Astrocyte (in vitro differentiated cells and primary cell): ENCODE data around the gene PDIA5. TPM values are rescaled to one million over a fixed set of nuclear protein-coding genes. Genes with fewer than 3 reads are reported as not detected.

Experiments used
- DNase-seq: peaks from one replicate; pipeline ENCODE4 v3.0.0-alpha.2; 2010; ENCODE audit warnings: low read depth
- FAIRE-seq: peaks from 2 replicates; lab custom pipeline; 2011; peaks lifted over from hg19 to GRCh38; lab: Jason Lieb, UNC
- H2AFZ ChIP-seq: 2 replicates; pipeline ENCODE4 v1.6.0; 2012; ENCODE audit warnings: low read depth, low read length, inconsistent platforms
- H3K27ac ChIP-seq: 2 replicates; pipeline ENCODE4 v1.5.1; 2011; ENCODE audit warnings: low read depth, low read length, inconsistent platforms
- H3K27me3 ChIP-seq: 2 replicates; pipeline ENCODE4 v1.6.0; 2011; ENCODE audit warnings: low read length, inconsistent platforms; ENCODE audit not compliant: insufficient read depth
- H3K36me3 ChIP-seq: 2 replicates; pipeline ENCODE4 v1.5.1; 2011; ENCODE audit warnings: low read length, inconsistent platforms; ENCODE audit not compliant: insufficient read depth
- H3K4me1 ChIP-seq: 2 replicates; pipeline ENCODE4 v1.5.1; 2011; ENCODE audit warnings: low read length, inconsistent platforms; ENCODE audit not compliant: insufficient read depth
- H3K4me2 ChIP-seq: 2 replicates; pipeline ENCODE4 v1.6.0; 2012; ENCODE audit warnings: low read length, inconsistent platforms
- H3K4me3 ChIP-seq: 2 replicates; pipeline ENCODE4 v1.5.1; 2011; ENCODE audit warnings: low read depth, mild to moderate bottlenecking, low read length, inconsistent platforms; ENCODE audit not compliant: insufficient read depth
- H3K79me2 ChIP-seq: 2 replicates; pipeline ENCODE4 v1.6.0; 2012; ENCODE audit warnings: mild to moderate bottlenecking, low read length, inconsistent platforms; ENCODE audit not compliant: insufficient read depth
- H3K9ac ChIP-seq: 2 replicates; pipeline ENCODE4 v1.6.0; 2012; ENCODE audit warnings: mild to moderate bottlenecking, low read length, inconsistent platforms
- H3K9me3 ChIP-seq: 2 replicates; pipeline ENCODE4 v1.5.1; 2012; ENCODE audit warnings: low read depth, mild to moderate bottlenecking, low read length, inconsistent platforms; ENCODE audit not compliant: insufficient read depth
- H4K20me1 ChIP-seq: 2 replicates; pipeline ENCODE4 v1.6.0; 2012; ENCODE audit warnings: low read length, inconsistent platforms; ENCODE audit not compliant: insufficient read depth
- H3K27ac Mint-ChIP-seq: one replicate; pipeline ENCODE4 v1.8.0; 2021; ENCODE audit warnings: mild to moderate bottlenecking, mixed read lengths; ENCODE audit not compliant: unreplicated experiment
- H3K27me3 Mint-ChIP-seq: one replicate; pipeline ENCODE4 v1.8.0; 2021; ENCODE audit warnings: low read depth, mixed read lengths; ENCODE audit not compliant: unreplicated experiment
- H3K36me3 Mint-ChIP-seq: one replicate; pipeline ENCODE4 v1.8.0; 2021; ENCODE audit warnings: low read depth, mixed read lengths; ENCODE audit not compliant: unreplicated experiment
- H3K4me1 Mint-ChIP-seq: one replicate; pipeline ENCODE4 v1.8.0; 2021; ENCODE audit warnings: low read depth, mixed read lengths; ENCODE audit not compliant: unreplicated experiment
- H3K4me3 Mint-ChIP-seq: one replicate; pipeline ENCODE4 v1.8.0; 2021; ENCODE audit warnings: mild to moderate bottlenecking, moderate library complexity, mixed read lengths; ENCODE audit not compliant: unreplicated experiment
- H3K9me3 Mint-ChIP-seq: one replicate; pipeline ENCODE4 v1.8.0; 2021; ENCODE audit warnings: mild to moderate bottlenecking, mixed read lengths; ENCODE audit not compliant: unreplicated experiment
- CTCF ChIP-seq: IDR thresholded peaks from 2 replicates; pipeline ENCODE4 v1.5.1; 2011; ENCODE audit warnings: low read depth, mild to moderate bottlenecking, inconsistent platforms, low read length, moderate library complexity; ENCODE audit not compliant: insufficient read depth
- EZH2 ChIP-seq: IDR thresholded peaks from 2 replicates; pipeline ENCODE4 v1.6.1; 2012; ENCODE audit warnings: mild to moderate bottlenecking, low read length, inconsistent platforms; ENCODE audit not compliant: insufficient read depth
- total RNA-seq: library from RNA; stranded (reverse); gene quantifications from 2 replicates; pipeline ENCODE4 v1.2.1, GENCODE V29; 2021

Gene PDIA5
- total RNA-seq, 1 donor from 2014 or later: 77.5 TPM

GRCh38 chr3:123104550-123104949 is 37.7 kb downstream of the PDIA5 start:
- H3K9me3 Mint-ChIP-seq: no peaks in the 10 kb centered on the region
- H3K4me3 ChIP-seq: no peak overlapping the region
- H3K27me3 ChIP-seq: no peaks in the 10 kb centered on the region
- peaks cover 37% of the 10 kb centered on the region for H3K4me1 Mint-ChIP-seq
- H3K9me3 ChIP-seq: no peaks in the 10 kb centered on the region
- peak overlapping the region; percentile 39 for H3K9ac ChIP-seq
- FAIRE-seq: peak; percentile 52
- peaks cover 6% of the 10 kb centered on the region for H3K79me2 ChIP-seq
- no peak overlapping the region for H3K27ac ChIP-seq
- H4K20me1 ChIP-seq: peaks cover 66% of the 10 kb centered on the region
- peak overlapping the region; percentile 89 for H3K27ac Mint-ChIP-seq
- peaks cover 40% of the 10 kb centered on the region for H3K36me3 ChIP-seq
- TF ChIP-seq EZH2: no peak
- TF ChIP-seq CTCF: no peak
- DNase-seq: peak; percentile 64
- peaks cover 65% of the 10 kb centered on the region for H3K36me3 Mint-ChIP-seq
- H3K4me1 ChIP-seq: peaks cover 8% of the 10 kb centered on the region
- no peak overlapping the region for H3K4me3 Mint-ChIP-seq
- no peak overlapping the region for H3K4me2 ChIP-seq
- H3K27me3 Mint-ChIP-seq: no peaks in the 10 kb centered on the region
- no peak overlapping the region for H2AFZ ChIP-seq

GRCh38 chr3:123105201-123106189 is 38.7 kb downstream of the PDIA5 start:
- Histone ChIP-seq H3K27me3 (no peaks in the 10 kb centered on the region), H3K4me3 (no peak overlapping the region), H3K79me2 (peaks cover 6% of the 10 kb centered on the region), H4K20me1 (peaks cover 64% of the 10 kb centered on the region), H3K9me3 (no peaks in the 10 kb centered on the region), H3K4me2 (no peak overlapping the region), H3K4me1 (peaks cover 8% of the 10 kb centered on the region), H3K27ac (no peak overlapping the region), H2AFZ (no peak overlapping the region), H3K9ac (no peak overlapping the region), H3K36me3 (peaks cover 40% of the 10 kb centered on the region)
- H3K4me3 Mint-ChIP-seq: peak overlapping the region; percentile 55
- peak overlapping the region; percentile 89 for H3K27ac Mint-ChIP-seq
- no peak for FAIRE-seq
- DNase-seq: no peak
- no peak for TF ChIP-seq EZH2
- TF ChIP-seq CTCF: no peak
- H3K36me3 Mint-ChIP-seq: peaks cover 59% of the 10 kb centered on the region
- H3K27me3 Mint-ChIP-seq: no peaks in the 10 kb centered on the region
- no peaks in the 10 kb centered on the region for H3K9me3 Mint-ChIP-seq
- peaks cover 37% of the 10 kb centered on the region for H3K4me1 Mint-ChIP-seq
